ENCODE data around the gene CCDC40. TPM values are rescaled to one million over a fixed set of nuclear protein-coding genes. Genes with fewer than 3 reads are reported as not detected.
"Not testable (repeated sequence)": the region's sequence is repeated elsewhere in the genome, so short reads cannot be mapped to it uniquely, and the experiment has no call there.

The CCDC40 gene
- polyA plus RNA-seq, 1 donor, result 7.2 TPM

- DNase-seq, result peak; percentile 71
Observed at GRCh38 chr17:80082403-80083135, 46.1 kb downstream of the CCDC40 start.

DNA sequence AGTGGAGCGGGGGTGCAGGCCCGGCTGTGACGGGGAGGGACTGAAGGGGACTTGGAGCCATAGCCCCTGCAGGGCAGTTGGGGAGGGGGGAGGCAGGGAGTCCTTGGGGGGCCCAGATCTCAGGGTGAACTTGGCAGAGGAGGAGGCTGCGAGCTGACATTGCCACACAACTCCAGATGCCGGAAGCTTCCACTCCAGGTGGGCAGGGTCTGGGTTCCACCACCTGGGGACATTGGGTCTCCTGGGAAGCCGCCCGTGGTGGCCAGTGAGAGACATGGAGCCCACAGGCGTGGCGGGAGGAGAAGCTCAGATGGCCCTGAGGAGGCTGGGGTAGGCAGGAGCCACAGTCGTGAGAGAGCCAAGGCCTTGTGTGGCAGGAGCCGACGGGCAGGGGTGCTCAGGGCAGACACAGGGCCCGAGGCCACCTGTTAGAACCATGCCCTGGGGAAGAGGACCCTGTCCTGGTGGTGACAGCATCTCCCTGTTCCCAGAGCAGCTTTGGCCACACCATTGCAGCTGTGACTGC is 46.8 kb downstream of the CCDC40 start:
- DNase-seq, result no peak

DNA sequence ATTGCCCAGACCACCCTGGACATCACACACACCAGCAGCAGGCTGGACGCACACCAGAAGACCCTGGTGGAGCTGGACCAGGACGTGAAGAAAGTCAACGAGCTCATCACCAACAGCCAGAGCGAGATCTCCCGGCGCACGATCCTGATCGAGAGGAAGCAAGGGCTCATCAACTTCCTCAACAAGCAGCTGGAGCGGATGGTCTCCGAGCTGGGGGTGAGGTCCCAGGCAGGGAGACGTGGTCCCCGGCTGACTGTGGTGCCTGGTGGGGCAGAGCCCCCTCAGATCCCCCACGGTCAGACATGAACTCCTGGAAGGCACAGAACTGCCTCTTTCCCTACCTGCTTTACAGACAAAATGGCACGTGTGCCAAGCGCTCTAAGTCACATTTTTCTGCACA is 48.3 kb downstream of the CCDC40 start:
- no peak for DNase-seq

GRCh38 chr17:80086081-80086480 is 49.6 kb downstream of the CCDC40 start:
- DNase-seq, result no peak

- DNase-seq, result no peak
Observed at GRCh38 chr17:80086616-80087015, 50.2 kb downstream of the CCDC40 start.

GRCh38 chr17:80087346-80088265 is 51.2 kb downstream of the CCDC40 start:
- DNase-seq, result no peak

- no peak for DNase-seq
Observed at GRCh38 chr17:80089762-80090161, 53.3 kb downstream of the CCDC40 start.

GRCh38 chr17:80090164-80090563 is 53.7 kb downstream of the CCDC40 start:
- DNase-seq, result not testable (repeated sequence)

DNA sequence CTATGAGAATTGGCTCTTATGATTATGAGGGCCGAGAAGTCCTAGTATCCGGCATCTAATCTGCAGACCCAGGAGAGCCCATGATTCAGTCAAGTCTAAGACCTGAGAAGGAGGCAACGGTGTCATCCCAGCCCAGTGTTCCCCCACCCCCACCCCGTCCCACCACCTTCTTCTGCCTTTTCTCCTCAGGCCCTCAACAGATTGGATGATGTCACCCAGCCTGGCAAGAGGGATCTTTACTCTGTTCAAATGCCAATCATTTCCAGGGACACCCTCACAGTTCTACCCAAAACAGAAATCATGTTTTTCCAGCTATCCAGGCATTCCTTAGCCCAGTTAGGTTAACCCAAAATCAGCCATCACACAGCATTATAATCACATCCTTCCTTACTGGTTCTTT is 54.9 kb downstream of the CCDC40 start:
- DNase-seq, result no peak

DNA sequence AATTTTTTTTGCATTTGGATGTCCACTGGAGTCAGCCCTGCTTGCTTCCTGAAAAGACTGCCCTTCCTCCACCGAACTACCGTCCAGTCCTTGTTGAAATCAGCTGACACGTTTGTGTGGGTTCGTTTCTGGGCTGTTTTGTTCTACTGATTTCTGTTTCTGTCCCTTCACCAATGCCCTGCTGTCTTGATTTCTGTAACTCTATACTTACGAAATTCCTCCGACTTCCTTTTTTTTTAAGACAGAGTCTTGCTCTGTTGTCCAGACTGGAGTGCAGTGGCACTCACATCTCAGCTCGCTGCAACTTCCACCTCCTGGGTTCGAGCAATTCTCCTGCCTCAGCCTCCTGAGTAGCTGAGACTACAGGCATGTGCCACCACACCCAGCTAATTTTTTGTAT is 56.5 kb downstream of the CCDC40 start:
- no peak for DNase-seq

GRCh38 chr17:80095038-80095843 is 58.8 kb downstream of the CCDC40 start:
- DNase-seq, result no peak

DNA sequence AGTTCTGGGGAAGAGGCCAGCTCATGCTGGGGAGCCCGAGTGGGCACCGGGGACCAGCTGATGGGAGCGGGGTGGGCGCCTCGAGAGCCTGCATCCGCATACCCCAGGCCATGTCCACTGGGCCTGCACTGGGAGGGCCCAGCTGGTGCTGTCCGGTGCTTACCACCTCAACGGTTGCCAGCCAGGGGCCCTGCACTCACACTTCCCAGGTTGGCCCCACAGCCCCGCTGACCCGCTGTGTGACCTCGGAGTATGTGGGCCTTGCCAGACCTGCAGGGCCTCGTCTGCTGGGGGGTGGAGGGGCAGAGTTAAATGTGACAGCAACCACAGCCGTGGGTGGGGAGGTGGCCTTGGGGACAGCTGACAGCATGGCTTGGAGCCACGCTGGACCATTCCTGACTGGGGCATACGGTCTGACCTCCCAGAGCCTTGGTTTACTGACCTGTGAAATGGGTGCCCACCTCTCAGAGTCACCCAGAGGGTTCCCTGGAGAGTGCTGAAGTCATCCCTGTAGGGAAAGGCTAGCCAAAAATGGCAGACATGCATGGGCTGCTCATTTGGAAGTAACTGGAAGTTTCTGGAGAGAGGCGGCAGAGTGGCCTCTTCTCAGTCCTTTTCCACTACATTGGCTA is 59.5 kb downstream of the CCDC40 start:
- no peak for DNase-seq

GRCh38 chr17:80096561-80097021 is 60.1 kb downstream of the CCDC40 start:
- no peak for DNase-seq

- no peak for DNase-seq
Observed at GRCh38 chr17:80097127-80097621, 60.7 kb downstream of the CCDC40 start.

DNA sequence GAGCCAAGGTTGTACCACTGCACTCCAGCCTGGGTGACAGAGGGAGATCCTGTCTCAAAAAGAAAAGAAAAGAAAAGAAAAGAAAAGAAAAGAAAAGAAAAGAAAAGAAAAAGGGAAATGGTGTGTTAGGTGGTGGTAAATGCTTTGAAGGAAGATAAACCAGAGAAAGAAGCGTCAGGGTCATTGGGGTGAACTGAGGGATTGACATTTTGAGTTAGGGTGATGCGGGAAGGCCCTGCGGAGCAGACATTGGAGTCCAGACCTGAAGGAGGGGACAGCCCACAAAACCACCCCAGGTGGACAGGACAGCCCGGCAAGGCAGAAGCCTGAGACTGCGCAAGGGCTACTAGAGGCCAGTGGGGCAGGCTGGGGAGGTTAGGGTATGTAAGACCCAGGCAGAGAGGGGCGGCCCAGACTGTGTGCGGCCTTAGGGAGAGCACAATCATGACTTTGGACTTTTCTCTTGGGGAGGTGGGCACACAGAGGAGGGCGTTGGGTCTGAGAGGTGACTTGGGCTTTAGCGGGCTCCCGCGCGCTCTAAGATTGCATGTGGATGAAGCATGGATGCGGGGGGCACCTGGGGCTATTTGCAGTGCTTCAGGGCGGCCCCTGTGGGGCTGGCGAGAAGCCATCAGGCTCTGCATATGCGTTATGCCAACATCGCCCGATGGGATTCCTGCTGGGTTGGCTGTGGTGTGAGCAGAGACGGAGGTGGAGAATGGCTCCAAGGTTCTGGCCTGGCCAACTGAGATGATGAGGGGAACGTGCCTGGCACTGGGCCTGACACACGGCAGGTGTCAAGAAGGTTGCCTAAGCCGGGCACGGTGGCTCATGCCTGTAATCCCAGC is 61.6 kb downstream of the CCDC40 start:
- DNase-seq, result no peak

- no peak for DNase-seq
Observed at GRCh38 chr17:80099291-80100034, 63.0 kb downstream of the CCDC40 start.

GRCh38 chr17:80100035-80100323 is 63.5 kb downstream of the CCDC40 start:
- DNase-seq, result no peak

GRCh38 chr17:80101011-80101945 is 64.8 kb downstream of the CCDC40 start, which contains the start of gene GAA:
Gene GAA (plus strand): TSS chr17:80101581. CDS start chr17:80104587, 3,006 bp downstream.
- DNase-seq, result peak; percentile 94
